ENCODE measurements around the gene DBR1. TPM values are rescaled to one million over a fixed set of nuclear protein-coding genes. Genes with fewer than 3 reads are reported as not detected.

Gene DBR1
- total RNA-seq, 1 experiment from 2014 or later: 33.1 TPM

DNA sequence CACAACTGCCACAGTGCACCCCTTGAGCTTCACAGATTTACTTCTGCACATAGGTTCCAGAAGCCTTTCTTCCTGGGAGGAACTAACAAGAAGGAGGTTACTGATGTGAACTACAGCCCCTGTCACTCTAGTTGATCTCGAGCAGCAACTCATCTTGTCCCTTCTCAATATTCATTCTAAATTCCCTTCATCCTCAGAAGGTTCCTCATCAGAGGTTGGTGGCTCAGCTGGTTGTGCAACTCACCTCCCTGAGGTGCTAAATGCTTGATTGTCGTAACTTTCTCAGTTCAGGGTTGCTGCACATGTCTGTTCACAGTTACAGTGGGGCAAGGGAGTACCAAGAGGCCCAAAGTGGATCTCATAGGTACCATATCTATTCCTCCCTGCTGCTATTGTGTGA, 36.9 kb downstream of the DBR1 start:
- Histone ChIP-seq H3K4me1 (ENCODE audit: insufficient read depth, low read length, poor library complexity, severe bottlenecking) (no peaks in the 10 kb centered on the region), H3K9me3 (ENCODE audit: low read depth, low read length, poor library complexity, severe bottlenecking) (no peaks in the 10 kb centered on the region), H3K27me3 (replicated peaks; ENCODE audit: insufficient read depth, low read depth, low read length, poor library complexity) (no peaks in the 10 kb centered on the region), H3K27ac (ENCODE audit: low read depth, low read length, poor library complexity, severe bottlenecking) (no peak overlapping the region), H3K36me3 (ENCODE audit: insufficient read depth, low read length, poor library complexity, severe bottlenecking) (no peaks in the 10 kb centered on the region), H3K4me3 (ENCODE audit: low read depth, low read length, poor library complexity, severe bottlenecking) (no peak overlapping the region)
- no TSS peak for BruUV-seq (replicated peaks)
- POLR2A ChIA-PET (ENCODE audit: low non-redundant PET): no interaction called here
- TF ChIP-seq EZH2 (IDR thresholded peaks at IDR 0.05; ENCODE audit: borderline replicate concordance, low read depth, low read length, poor library complexity, severe bottlenecking): no peak
- TF ChIP-seq, protein P1, sequence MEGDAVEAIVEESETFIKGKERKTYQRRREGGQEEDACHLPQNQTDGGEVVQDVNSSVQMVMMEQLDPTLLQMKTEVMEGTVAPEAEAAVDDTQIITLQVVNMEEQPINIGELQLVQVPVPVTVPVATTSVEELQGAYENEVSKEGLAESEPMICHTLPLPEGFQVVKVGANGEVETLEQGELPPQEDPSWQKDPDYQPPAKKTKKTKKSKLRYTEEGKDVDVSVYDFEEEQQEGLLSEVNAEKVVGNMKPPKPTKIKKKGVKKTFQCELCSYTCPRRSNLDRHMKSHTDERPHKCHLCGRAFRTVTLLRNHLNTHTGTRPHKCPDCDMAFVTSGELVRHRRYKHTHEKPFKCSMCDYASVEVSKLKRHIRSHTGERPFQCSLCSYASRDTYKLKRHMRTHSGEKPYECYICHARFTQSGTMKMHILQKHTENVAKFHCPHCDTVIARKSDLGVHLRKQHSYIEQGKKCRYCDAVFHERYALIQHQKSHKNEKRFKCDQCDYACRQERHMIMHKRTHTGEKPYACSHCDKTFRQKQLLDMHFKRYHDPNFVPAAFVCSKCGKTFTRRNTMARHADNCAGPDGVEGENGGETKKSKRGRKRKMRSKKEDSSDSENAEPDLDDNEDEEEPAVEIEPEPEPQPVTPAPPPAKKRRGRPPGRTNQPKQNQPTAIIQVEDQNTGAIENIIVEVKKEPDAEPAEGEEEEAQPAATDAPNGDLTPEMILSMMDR (conservative IDR thresholded peaks at IDR 0.05; ENCODE audit: low read depth, low read length): no peak
- no peak for DNase-seq (ENCODE audit: low spot score)
- CTCF ChIA-PET: no interaction called here
- intact Hi-C loops (cut with micrococcal nuclease; ENCODE audit: unreplicated experiment): no loop called here

DNA sequence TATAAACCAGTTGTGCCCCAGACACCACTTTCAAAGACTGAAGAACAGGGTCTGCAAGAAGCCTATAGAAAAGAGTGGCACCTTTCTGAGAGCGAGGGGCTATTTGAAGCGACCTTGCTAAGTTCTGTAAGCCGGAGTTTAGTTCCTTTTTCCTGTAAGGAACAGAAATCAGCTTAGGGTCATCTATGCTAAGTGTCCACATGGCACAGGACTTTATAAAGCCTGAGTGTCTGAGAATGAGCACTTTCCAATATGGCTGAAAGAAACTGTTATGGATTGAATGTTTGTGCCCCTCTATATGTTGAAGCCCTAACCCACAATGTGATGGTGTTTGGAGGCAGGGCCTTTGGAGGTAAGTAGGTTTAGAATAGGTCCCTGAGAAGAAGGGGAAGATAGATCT, 38.5 kb downstream of the DBR1 start:
- CTCF ChIA-PET: no interaction called here
- no peak overlapping the region for H3K27ac ChIP-seq (ENCODE audit: low read depth, low read length, poor library complexity, severe bottlenecking)
- no peaks in the 10 kb centered on the region for H3K27me3 ChIP-seq (replicated peaks; ENCODE audit: insufficient read depth, low read depth, low read length, poor library complexity)
- POLR2A ChIA-PET (ENCODE audit: low non-redundant PET): no interaction called here
- no peak for DNase-seq (ENCODE audit: low spot score)
- no peaks in the 10 kb centered on the region for H3K9me3 ChIP-seq (ENCODE audit: low read depth, low read length, poor library complexity, severe bottlenecking)
- no peaks in the 10 kb centered on the region for H3K36me3 ChIP-seq (ENCODE audit: insufficient read depth, low read length, poor library complexity, severe bottlenecking)
- TF ChIP-seq EZH2 (IDR thresholded peaks at IDR 0.05; ENCODE audit: borderline replicate concordance, low read depth, low read length, poor library complexity, severe bottlenecking): no peak
- TF ChIP-seq, protein P1 (conservative IDR thresholded peaks at IDR 0.05; ENCODE audit: low read depth, low read length): no peak
- no peaks in the 10 kb centered on the region for H3K4me1 ChIP-seq (ENCODE audit: insufficient read depth, low read length, poor library complexity, severe bottlenecking)
- H3K4me3 ChIP-seq (ENCODE audit: low read depth, low read length, poor library complexity, severe bottlenecking): no peak overlapping the region
- intact Hi-C loops (cut with micrococcal nuclease; ENCODE audit: unreplicated experiment): no loop called here
- BruUV-seq (replicated peaks): no TSS peak

DNA sequence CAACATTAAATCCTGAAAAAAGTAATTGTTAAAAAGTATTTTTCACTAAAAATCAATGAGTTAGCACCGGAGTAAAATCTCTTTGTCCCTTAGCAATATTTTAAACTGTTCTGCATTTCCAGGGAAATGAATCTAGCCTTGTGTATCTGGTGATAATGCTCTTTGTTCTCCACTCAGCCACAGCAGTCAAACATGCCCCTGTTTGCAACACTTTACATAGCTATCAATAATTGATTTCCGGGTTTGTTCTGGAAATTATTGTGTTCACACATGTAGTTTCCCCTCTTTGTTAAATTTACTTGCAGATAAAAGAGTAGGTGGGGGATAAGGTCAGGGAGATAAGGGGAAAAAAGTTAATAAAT, 38.9 kb downstream of the DBR1 start:
- no peak for TF ChIP-seq EZH2 (IDR thresholded peaks at IDR 0.05; ENCODE audit: borderline replicate concordance, low read depth, low read length, poor library complexity, severe bottlenecking)
- TF ChIP-seq, protein P1 (conservative IDR thresholded peaks at IDR 0.05; ENCODE audit: low read depth, low read length): no peak
- no peak overlapping the region for H3K27ac ChIP-seq (ENCODE audit: low read depth, low read length, poor library complexity, severe bottlenecking)
- no peaks in the 10 kb centered on the region for H3K27me3 ChIP-seq (replicated peaks; ENCODE audit: insufficient read depth, low read depth, low read length, poor library complexity)
- no TSS peak for BruUV-seq (replicated peaks)
- intact Hi-C loops (cut with micrococcal nuclease; ENCODE audit: unreplicated experiment): no loop called here
- no peak for DNase-seq (ENCODE audit: low spot score)
- no peaks in the 10 kb centered on the region for H3K36me3 ChIP-seq (ENCODE audit: insufficient read depth, low read length, poor library complexity, severe bottlenecking)
- H3K4me3 ChIP-seq (ENCODE audit: low read depth, low read length, poor library complexity, severe bottlenecking): no peak overlapping the region
- CTCF ChIA-PET: no interaction called here
- POLR2A ChIA-PET (ENCODE audit: low non-redundant PET): no interaction called here
- no peaks in the 10 kb centered on the region for H3K4me1 ChIP-seq (ENCODE audit: insufficient read depth, low read length, poor library complexity, severe bottlenecking)
- no peaks in the 10 kb centered on the region for H3K9me3 ChIP-seq (ENCODE audit: low read depth, low read length, poor library complexity, severe bottlenecking)
